Measurements from ENCODE around the gene HYAL4.
"Not testable (repeated sequence)": the region's sequence is repeated elsewhere in the genome, so short reads cannot be mapped to it uniquely, and the experiment has no call there.

The HYAL4 gene

GRCh38 chr7:123888192-123888591 is 43.2 kb downstream of the HYAL4 start:
- Histone ChIP-seq H2AFZ (ENCODE audit: insufficient read depth, low read length, poor library complexity) (no peak overlapping the region), H3K79me1 (ENCODE audit: low read length) (no peaks in the 10 kb centered on the region), H2BK12ac (ENCODE audit: low read length) (no peak overlapping the region), H3K9ac (ENCODE audit: low read length) (no peak overlapping the region), H3K4ac (ENCODE audit: low read depth, low read length) (no peak overlapping the region), H3K4me3 (ENCODE audit: low read depth, low read length) (no peak overlapping the region), H4K12ac (ENCODE audit: low read depth, low read length) (no peak overlapping the region), H2BK5ac (ENCODE audit: low read depth, low read length, poor library complexity) (no peak overlapping the region), H2BK120ac (ENCODE audit: insufficient read depth, low read length, poor library complexity) (no peak overlapping the region), H3K9me3 (ENCODE audit: insufficient read depth, low read depth, low read length) (peaks cover 1% of the 10 kb centered on the region), H3K36me3 (ENCODE audit: control insufficient read depth in 1 of 2, insufficient read depth in 2 of 2, low read length in 2 of 2) (no peaks in the 10 kb centered on the region), H3K79me2 (ENCODE audit: control insufficient read depth, insufficient read depth, low read length, poor library complexity) (no peaks in the 10 kb centered on the region), H3K4me2 (ENCODE audit: low read length) (no peak overlapping the region), H3K14ac (ENCODE audit: low read length) (no peak overlapping the region), H3K23ac (ENCODE audit: low read length) (no peak overlapping the region), H3K4me1 (ENCODE audit: control insufficient read depth in 1 of 2, insufficient read depth in 2 of 2, low read length in 2 of 2) (no peaks in the 10 kb centered on the region), H3K27me3 (ENCODE audit: insufficient read depth, low read length) (no peaks in the 10 kb centered on the region), H2AK5ac (ENCODE audit: low read length) (no peak overlapping the region), H4K91ac (ENCODE audit: low read depth, low read length) (no peak overlapping the region), H3K27ac (ENCODE audit: low read depth, low read length) (no peak overlapping the region), H4K8ac (ENCODE audit: low read depth, low read length) (no peak overlapping the region), H3K18ac (ENCODE audit: low read length) (no peak overlapping the region)
- no peak for DNase-seq

GRCh38 chr7:123894753-123895152 is 49.8 kb downstream of the HYAL4 start:
- not testable (repeated sequence) for H3K9ac ChIP-seq (ENCODE audit: low read length); H2BK12ac ChIP-seq (ENCODE audit: low read length); H3K23ac ChIP-seq (ENCODE audit: low read length); H3K4ac ChIP-seq (ENCODE audit: low read depth, low read length); H3K79me1 ChIP-seq (ENCODE audit: low read length); H4K12ac ChIP-seq (ENCODE audit: low read depth, low read length); H3K9me3 ChIP-seq (ENCODE audit: insufficient read depth, low read depth, low read length); H2BK120ac ChIP-seq (ENCODE audit: insufficient read depth, low read length, poor library complexity); H3K36me3 ChIP-seq (ENCODE audit: control insufficient read depth in 1 of 2, insufficient read depth in 2 of 2, low read length in 2 of 2); H4K91ac ChIP-seq (ENCODE audit: low read depth, low read length); H3K4me1 ChIP-seq (ENCODE audit: control insufficient read depth in 1 of 2, insufficient read depth in 2 of 2, low read length in 2 of 2); H4K8ac ChIP-seq (ENCODE audit: low read depth, low read length); H3K18ac ChIP-seq (ENCODE audit: low read length); H2AK5ac ChIP-seq (ENCODE audit: low read length); H3K4me3 ChIP-seq (ENCODE audit: low read depth, low read length); H3K27ac ChIP-seq (ENCODE audit: low read depth, low read length); DNase-seq; H3K27me3 ChIP-seq (ENCODE audit: insufficient read depth, low read length); H3K14ac ChIP-seq (ENCODE audit: low read length); H2AFZ ChIP-seq (ENCODE audit: insufficient read depth, low read length, poor library complexity); H2BK5ac ChIP-seq (ENCODE audit: low read depth, low read length, poor library complexity); H3K4me2 ChIP-seq (ENCODE audit: low read length); H3K79me2 ChIP-seq (ENCODE audit: control insufficient read depth, insufficient read depth, low read length, poor library complexity)
- no CpG with 5 or more reads among the region's 10 CpGs for WGBS (ENCODE audit: extremely low coverage, insufficient coverage, insufficient read length)

- no peak overlapping the region for H3K4ac ChIP-seq (ENCODE audit: low read depth, low read length)
- H3K9ac ChIP-seq (ENCODE audit: low read length) = no peak overlapping the region
- H3K4me2 ChIP-seq (ENCODE audit: low read length) = no peak overlapping the region
- DNase-seq = no peak
- H3K9me3 ChIP-seq (ENCODE audit: insufficient read depth, low read depth, low read length) = peaks cover 8% of the 10 kb centered on the region
- H4K12ac ChIP-seq (ENCODE audit: low read depth, low read length) = no peak overlapping the region
- no peaks in the 10 kb centered on the region for H3K4me1 ChIP-seq (ENCODE audit: control insufficient read depth in 1 of 2, insufficient read depth in 2 of 2, low read length in 2 of 2)
- H2AK5ac ChIP-seq (ENCODE audit: low read length) = no peak overlapping the region
- H3K79me1 ChIP-seq (ENCODE audit: low read length) = no peaks in the 10 kb centered on the region
- H3K14ac ChIP-seq (ENCODE audit: low read length) = no peak overlapping the region
- H2BK12ac ChIP-seq (ENCODE audit: low read length) = no peak overlapping the region
- H2BK120ac ChIP-seq (ENCODE audit: insufficient read depth, low read length, poor library complexity) = no peak overlapping the region
- H4K91ac ChIP-seq (ENCODE audit: low read depth, low read length) = no peak overlapping the region
- H3K36me3 ChIP-seq (ENCODE audit: control insufficient read depth in 1 of 2, insufficient read depth in 2 of 2, low read length in 2 of 2) = no peaks in the 10 kb centered on the region
- no peak overlapping the region for H4K8ac ChIP-seq (ENCODE audit: low read depth, low read length)
- H2BK5ac ChIP-seq (ENCODE audit: low read depth, low read length, poor library complexity) = no peak overlapping the region
- H3K18ac ChIP-seq (ENCODE audit: low read length) = no peak overlapping the region
- H3K27me3 ChIP-seq (ENCODE audit: insufficient read depth, low read length) = no peaks in the 10 kb centered on the region
- WGBS (ENCODE audit: extremely low coverage, insufficient coverage, insufficient read length) = no CpG with 5 or more reads among the region's 1 CpG
- H3K27ac ChIP-seq (ENCODE audit: low read depth, low read length) = no peak overlapping the region
- H3K23ac ChIP-seq (ENCODE audit: low read length) = no peak overlapping the region
- H3K79me2 ChIP-seq (ENCODE audit: control insufficient read depth, insufficient read depth, low read length, poor library complexity) = no peaks in the 10 kb centered on the region
- no peak overlapping the region for H3K4me3 ChIP-seq (ENCODE audit: low read depth, low read length)
- no peak overlapping the region for H2AFZ ChIP-seq (ENCODE audit: insufficient read depth, low read length, poor library complexity)
Observed at GRCh38 chr7:123901101-123901500, 56.1 kb downstream of the HYAL4 start.

- H3K4me2 ChIP-seq (ENCODE audit: low read length) = no peak overlapping the region
- no peak overlapping the region for H3K23ac ChIP-seq (ENCODE audit: low read length)
- H2BK5ac ChIP-seq (ENCODE audit: low read depth, low read length, poor library complexity) = no peak overlapping the region
- no peak overlapping the region for H3K14ac ChIP-seq (ENCODE audit: low read length)
- H2BK12ac ChIP-seq (ENCODE audit: low read length) = no peak overlapping the region
- H3K27me3 ChIP-seq (ENCODE audit: insufficient read depth, low read length) = no peaks in the 10 kb centered on the region
- no peak overlapping the region for H3K9ac ChIP-seq (ENCODE audit: low read length)
- peaks cover 8% of the 10 kb centered on the region for H3K9me3 ChIP-seq (ENCODE audit: insufficient read depth, low read depth, low read length)
- H3K36me3 ChIP-seq (ENCODE audit: control insufficient read depth in 1 of 2, insufficient read depth in 2 of 2, low read length in 2 of 2) = no peaks in the 10 kb centered on the region
- H3K4me3 ChIP-seq (ENCODE audit: low read depth, low read length) = no peak overlapping the region
- no peak overlapping the region for H3K4ac ChIP-seq (ENCODE audit: low read depth, low read length)
- H3K4me1 ChIP-seq (ENCODE audit: control insufficient read depth in 1 of 2, insufficient read depth in 2 of 2, low read length in 2 of 2) = no peaks in the 10 kb centered on the region
- H2AFZ ChIP-seq (ENCODE audit: insufficient read depth, low read length, poor library complexity) = no peak overlapping the region
- H4K8ac ChIP-seq (ENCODE audit: low read depth, low read length) = no peak overlapping the region
- no peak overlapping the region for H2AK5ac ChIP-seq (ENCODE audit: low read length)
- no peak overlapping the region for H2BK120ac ChIP-seq (ENCODE audit: insufficient read depth, low read length, poor library complexity)
- no peak overlapping the region for H4K12ac ChIP-seq (ENCODE audit: low read depth, low read length)
- H3K27ac ChIP-seq (ENCODE audit: low read depth, low read length) = no peak overlapping the region
- no peak overlapping the region for H3K18ac ChIP-seq (ENCODE audit: low read length)
- no peaks in the 10 kb centered on the region for H3K79me1 ChIP-seq (ENCODE audit: low read length)
- DNase-seq = no peak
- no peak overlapping the region for H4K91ac ChIP-seq (ENCODE audit: low read depth, low read length)
- no peaks in the 10 kb centered on the region for H3K79me2 ChIP-seq (ENCODE audit: control insufficient read depth, insufficient read depth, low read length, poor library complexity)
Observed at GRCh38 chr7:123905714-123906113, 60.7 kb downstream of the HYAL4 start.
